Left lung (tissue), 10 donors: ENCODE results near the gene PAH. TPM values are rescaled to one million over a fixed set of nuclear protein-coding genes. Genes with fewer than 3 reads are reported as not detected.

ENCODE experiments used
- ATAC-seq: fragments of 200-7000 bp; cut with Tn5 transposase; one replicate; pipeline ENCODE4 v1.9.1; 2020; ENCODE audit warnings: moderate library complexity
- DNase-seq, 4 donors: peaks; one replicate each; pipeline ENCODE4 v3.0.0-alpha.2; 2013 to 2020
- H3K27ac ChIP-seq, 2 donors: fragments of 200-600 bp; sonication (generic) in 1 of 2; one replicate each; pipeline versions ENCODE4 v1.5.0 to v1.8.0; 2020 to 2021
- H3K27me3 ChIP-seq, 2 donors: fragments of 200-600 bp; sonication (generic) in 1 of 2; one replicate each; pipeline versions ENCODE4 v1.5.0 to v1.8.0; 2020 to 2021
- H3K36me3 ChIP-seq, 2 donors: fragments of 200-600 bp; sonication (generic) in 1 of 2; one replicate each; pipeline versions ENCODE4 v1.5.0 to v1.8.0; 2020 to 2021
- H3K4me1 ChIP-seq, 2 donors: fragments of 200-600 bp; one replicate each; pipeline ENCODE4 v1.8.0; 2021
- H3K4me3 ChIP-seq, 2 donors: fragments of 200-600 bp; sonication (generic) in 1 of 2; one replicate each; pipeline versions ENCODE4 v1.5.0 to v1.8.0; 2020 to 2021; ENCODE audit warnings: mild to moderate bottlenecking in 1 of 2
- H3K9me3 ChIP-seq, 2 donors: fragments of 200-600 bp; sonication (generic) in 1 of 2; one replicate each; pipeline versions ENCODE4 v1.5.0 to v1.8.0; 2020 to 2021
- CTCF ChIP-seq, 2 donors: fragments of 200-600 bp; sonication (generic) in 1 of 2; IDR thresholded peaks; one replicate each; pipeline versions ENCODE4 v1.5.0 to v1.8.0; 2021; ENCODE audit warnings: antibody characterized with exemption in 2 of 2
- intact Hi-C, 2 donors: fragments of 100-400 bp; cut with DNase I; formaldehyde crosslinking; loops; one replicate each; pipeline versions ENCODE4 v1.11.2 to v1.14.2; 2022
- polyA plus RNA-seq, 6 donors: library from polyadenylated mRNA; unstranded; fragments of 120-200 nt; gene quantifications; one replicate each; pipeline ENCODE4 v1.2.1, GENCODE V29; 2013; ENCODE audit not compliant: insufficient read length in 6 of 6
- total RNA-seq, 2 donors: library from RNA; stranded (reverse); fragmentation: NEBNext Ultra II Directional; extraction: Animal tissue kit (Norgen Biotek cat#: 25700); gene quantifications; one replicate each; pipeline ENCODE4 v1.2.1, GENCODE V29; 2021
- donor health status: DM: no; HTN: yes; CAD: no.
- donor health status: DM: no; HTN: no; CAD: no.

The PAH gene
- total and polyA plus RNA-seq, 8 donors: 0.29 to 1.1 (median 0.71) TPM; not detected in 2

- Histone ChIP-seq H3K36me3 (no peaks in the 10 kb centered on the region), H3K9me3 (no peaks in the 10 kb centered on the region), H3K4me3 (no peak overlapping the region), H3K27ac (no peak overlapping the region), H3K4me1 (no peaks in the 10 kb centered on the region), H3K27me3 (peaks cover 0 to 7% of the 10 kb centered on the region in 2 donors)
- no peak for ATAC-seq
- intact Hi-C loops: no loop called here
- no peak for TF ChIP-seq CTCF (IDR thresholded peaks at IDR 0.05)
- no peak for DNase-seq
Measured at GRCh38 chr12:102812344-102812743, 104.7 kb downstream of the PAH start.

GRCh38 chr12:102811110-102811737 is 105.8 kb downstream of the PAH start:
- Histone ChIP-seq H3K4me3 (no peak overlapping the region), H3K9me3 (no peaks in the 10 kb centered on the region), H3K27ac (no peak overlapping the region), H3K27me3 (peaks cover 0 to 7% of the 10 kb centered on the region in 2 donors), H3K36me3 (no peaks in the 10 kb centered on the region), H3K4me1 (no peaks in the 10 kb centered on the region)
- peak in 1 of 4 donors; percentile 11 for DNase-seq
- intact Hi-C loops: no loop called here
- no peak for ATAC-seq
- peak; percentile 11 to 30 for TF ChIP-seq CTCF (IDR thresholded peaks at IDR 0.05)

- no peaks in the 10 kb centered on the region for H3K36me3 ChIP-seq
- H3K9me3 ChIP-seq: no peaks in the 10 kb centered on the region
- ATAC-seq (no peak), DNase-seq (no peak)
- no peak overlapping the region for H3K4me3 ChIP-seq
- H3K27ac ChIP-seq: no peak overlapping the region
- H3K27me3 ChIP-seq: peaks cover 0 to 7% of the 10 kb centered on the region in 2 donors
- intact Hi-C loops: no loop called here
- no peaks in the 10 kb centered on the region for H3K4me1 ChIP-seq
- no peak for TF ChIP-seq CTCF (IDR thresholded peaks at IDR 0.05)
Measured at GRCh38 chr12:102808412-102808811, 108.6 kb downstream of the PAH start.

GRCh38 chr12:102806592-102806991 is 110.5 kb downstream of the PAH start:
- intact Hi-C loops: no loop called here
- Histone ChIP-seq H3K4me3 (no peak overlapping the region), H3K36me3 (no peaks in the 10 kb centered on the region), H3K27ac (no peak overlapping the region), H3K9me3 (no peaks in the 10 kb centered on the region), H3K4me1 (no peaks in the 10 kb centered on the region), H3K27me3 (no peaks in the 10 kb centered on the region)
- DNase-seq (no peak), ATAC-seq (no peak)
- no peak for TF ChIP-seq CTCF (IDR thresholded peaks at IDR 0.05)

- DNase-seq (no peak), ATAC-seq (no peak)
- Histone ChIP-seq H3K27ac (no peak overlapping the region), H3K4me3 (no peak overlapping the region), H3K27me3 (no peaks in the 10 kb centered on the region), H3K9me3 (no peaks in the 10 kb centered on the region), H3K36me3 (no peaks in the 10 kb centered on the region), H3K4me1 (no peaks in the 10 kb centered on the region)
- intact Hi-C loops: no loop called here
- TF ChIP-seq CTCF (IDR thresholded peaks at IDR 0.05): no peak
Measured at GRCh38 chr12:102806110-102806509, 110.9 kb downstream of the PAH start.
